ENCODE measurements around the gene NOL4L.

The NOL4L gene

GRCh38 chr20:32506721-32507120, 78.4 kb downstream of the NOL4L start:
- no peak for TF ChIP-seq EZH2phosphoT487 (conservative IDR thresholded peaks at IDR 0.05; ENCODE audit: low read length)
- TF ChIP-seq CTCF (IDR thresholded peaks at IDR 0.05; ENCODE audit: insufficient read depth, low read length, poor library complexity, severe bottlenecking) = no peak
- Histone ChIP-seq H3K79me2 (ENCODE audit: insufficient read depth, low read length) (no peaks in the 10 kb centered on the region), H3K9ac (ENCODE audit: low read length) (no peak overlapping the region), H3K4me3 (ENCODE audit: insufficient read depth, low read length, poor library complexity, severe bottlenecking) (no peak overlapping the region), H4K20me1 (ENCODE audit: low read depth, low read length) (no peaks in the 10 kb centered on the region), H3K4me2 (ENCODE audit: low read depth, low read length, poor library complexity, severe bottlenecking) (no peak overlapping the region), H3F3A (ENCODE audit: insufficient read depth) (no peaks in the 10 kb centered on the region), H3K36me3 (ENCODE audit: low read length) (no peaks in the 10 kb centered on the region), H3K9me3 (ENCODE audit: insufficient read depth, low read length) (no peaks in the 10 kb centered on the region), H3K9me2 (replicated peaks; ENCODE audit: insufficient read depth, low read length) (no peaks in the 10 kb centered on the region), H3K27me3 (ENCODE audit: low read length) (no peaks in the 10 kb centered on the region), H3K27ac (ENCODE audit: low read depth, low read length) (no peak overlapping the region), H2AFZ (ENCODE audit: low read depth, low read length, severe bottlenecking) (no peak overlapping the region)

- no peaks in the 10 kb centered on the region for H3K9me3 ChIP-seq (ENCODE audit: insufficient read depth, low read length)
- H2AFZ ChIP-seq (ENCODE audit: low read depth, low read length, severe bottlenecking) = no peak overlapping the region
- H3K4me2 ChIP-seq (ENCODE audit: low read depth, low read length, poor library complexity, severe bottlenecking) = no peak overlapping the region
These were observed 79.2 kb downstream of the NOL4L start for GRCh38 chr20:32505723-32506473.

GRCh38 chr20:32501709-32502108, 83.4 kb downstream of the NOL4L start:
- Histone ChIP-seq H3K9ac (ENCODE audit: low read length) (no peak overlapping the region), H3K79me2 (ENCODE audit: insufficient read depth, low read length) (no peaks in the 10 kb centered on the region), H3K36me3 (ENCODE audit: low read length) (no peaks in the 10 kb centered on the region), H3K4me2 (ENCODE audit: low read depth, low read length, poor library complexity, severe bottlenecking) (no peak overlapping the region), H2AFZ (ENCODE audit: low read depth, low read length, severe bottlenecking) (no peak overlapping the region), H3K4me3 (ENCODE audit: insufficient read depth, low read length, poor library complexity, severe bottlenecking) (no peak overlapping the region), H3K9me2 (replicated peaks; ENCODE audit: insufficient read depth, low read length) (no peaks in the 10 kb centered on the region), H4K20me1 (ENCODE audit: low read depth, low read length) (no peaks in the 10 kb centered on the region), H3K27ac (ENCODE audit: low read depth, low read length) (no peak overlapping the region), H3F3A (ENCODE audit: insufficient read depth) (no peaks in the 10 kb centered on the region), H3K9me3 (ENCODE audit: insufficient read depth, low read length) (no peaks in the 10 kb centered on the region), H3K27me3 (ENCODE audit: low read length) (no peaks in the 10 kb centered on the region)
- TF ChIP-seq CTCF (IDR thresholded peaks at IDR 0.05; ENCODE audit: insufficient read depth, low read length, poor library complexity, severe bottlenecking) = no peak
- no peak for TF ChIP-seq EZH2phosphoT487 (conservative IDR thresholded peaks at IDR 0.05; ENCODE audit: low read length)

More at GRCh38 chr20:32505723-32506473, 79.2 kb downstream of the NOL4L start:
- H3K27me3 ChIP-seq (ENCODE audit: low read length) = no peaks in the 10 kb centered on the region
- H3K4me3 ChIP-seq (ENCODE audit: insufficient read depth, low read length, poor library complexity, severe bottlenecking) = no peak overlapping the region
- no peaks in the 10 kb centered on the region for H3K79me2 ChIP-seq (ENCODE audit: insufficient read depth, low read length)
- no peaks in the 10 kb centered on the region for H3F3A ChIP-seq (ENCODE audit: insufficient read depth)
- no peak overlapping the region for H3K27ac ChIP-seq (ENCODE audit: low read depth, low read length)
- no peaks in the 10 kb centered on the region for H3K9me2 ChIP-seq (replicated peaks; ENCODE audit: insufficient read depth, low read length)
- TF ChIP-seq EZH2phosphoT487 (conservative IDR thresholded peaks at IDR 0.05; ENCODE audit: low read length) = no peak
- no peak for TF ChIP-seq CTCF (IDR thresholded peaks at IDR 0.05; ENCODE audit: insufficient read depth, low read length, poor library complexity, severe bottlenecking)
- H4K20me1 ChIP-seq (ENCODE audit: low read depth, low read length) = no peaks in the 10 kb centered on the region
- H3K9ac ChIP-seq (ENCODE audit: low read length) = no peak overlapping the region
- H3K36me3 ChIP-seq (ENCODE audit: low read length) = no peaks in the 10 kb centered on the region
